Breast epithelium (tissue), 4 donors: ENCODE measurements around the gene PRG3. TPM values are rescaled to one million over a fixed set of nuclear protein-coding genes. Genes with fewer than 3 reads are reported as not detected.
"Not testable (repeated sequence)": the region's sequence is repeated elsewhere in the genome, so short reads cannot be mapped to it uniquely, and the experiment has no call there.

Experiments
- DNase-seq, 2 donors: peaks; one replicate each; pipeline ENCODE4 v3.0.0-alpha.2; 2019; ENCODE audit warnings: low spot score in 2 of 2
- H3K27ac ChIP-seq, 2 donors: fragments of 200-600 bp; sonication (generic) in 1 of 2; one replicate each; pipeline ENCODE4 v1.5.1; 2016 to 2019; ENCODE audit warnings: mild to moderate bottlenecking in 1 of 2
- H3K27me3 ChIP-seq, 2 donors: fragments of 200-600 bp; sonication (generic) in 1 of 2; one replicate each; pipeline versions ENCODE4 v1.5.1 to v1.6.0; 2017 to 2019; ENCODE audit warnings: control low read depth in 1 of 2, mild to moderate bottlenecking in 1 of 2
- H3K36me3 ChIP-seq: fragments of 200-600 bp; one replicate; pipeline ENCODE4 v1.5.1; 2019
- H3K4me1 ChIP-seq, 2 donors: fragments of 200-600 bp; sonication (generic); one replicate each; pipeline ENCODE4 v1.5.1; 2016 to 2019; ENCODE audit warnings: control low read depth in 1 of 2
- H3K4me3 ChIP-seq, 3 donors: fragments of 200-600 bp; sonication (generic); 1 replicate in 2 of 3; 2 replicates in 1 of 3; pipeline ENCODE4 v1.5.1; 2016 to 2019; ENCODE audit warnings: mild to moderate bottlenecking in 3 of 3, moderate library complexity in 2 of 3
- H3K9me3 ChIP-seq, 2 donors: fragments of 200-600 bp; sonication (generic) in 1 of 2; one replicate each; pipeline ENCODE4 v1.5.1; 2016 to 2019; ENCODE audit warnings: control low read depth in 1 of 2
- POLR2A ChIP-seq: fragments of 450-650 bp; IDR thresholded peaks from one replicate; pipeline ENCODE4 v1.6.1; 2016; ENCODE audit warnings: antibody characterized with exemption, mild to moderate bottlenecking, moderate library complexity
- POLR2AphosphoS5 ChIP-seq, 3 donors: sonication (generic); formaldehyde crosslinking; IDR thresholded peaks; one replicate each; pipeline ENCODE4 v1.6.1; 2017; ENCODE audit warnings: antibody characterized with exemption in 3 of 3
- intact Hi-C: fragments of 100-400 bp; cut with DNase I; formaldehyde crosslinking; loops from one replicate; pipeline ENCODE4 v1.15.1; 2023; ENCODE audit warnings: low total_unique reads
- total RNA-seq, 3 donors: library from RNA; depleted of rRNA; stranded (reverse); fragments of >200 nt; gene quantifications; one replicate each; pipeline ENCODE4 v1.1.0, GENCODE V29; 2016
- TF ChIP-seq, protein P1 (sequence below), 3 donors: fragments of 450-650 bp; IDR thresholded peaks; one replicate each; pipeline ENCODE4 v1.5.1; 2016 to 2017; ENCODE audit warnings: antibody characterized with exemption in 3 of 3, mild to moderate bottlenecking in 3 of 3, moderate library complexity in 3 of 3

The PRG3 gene
- total RNA-seq, 3 donors from 2014 or later: not detected

DNA sequence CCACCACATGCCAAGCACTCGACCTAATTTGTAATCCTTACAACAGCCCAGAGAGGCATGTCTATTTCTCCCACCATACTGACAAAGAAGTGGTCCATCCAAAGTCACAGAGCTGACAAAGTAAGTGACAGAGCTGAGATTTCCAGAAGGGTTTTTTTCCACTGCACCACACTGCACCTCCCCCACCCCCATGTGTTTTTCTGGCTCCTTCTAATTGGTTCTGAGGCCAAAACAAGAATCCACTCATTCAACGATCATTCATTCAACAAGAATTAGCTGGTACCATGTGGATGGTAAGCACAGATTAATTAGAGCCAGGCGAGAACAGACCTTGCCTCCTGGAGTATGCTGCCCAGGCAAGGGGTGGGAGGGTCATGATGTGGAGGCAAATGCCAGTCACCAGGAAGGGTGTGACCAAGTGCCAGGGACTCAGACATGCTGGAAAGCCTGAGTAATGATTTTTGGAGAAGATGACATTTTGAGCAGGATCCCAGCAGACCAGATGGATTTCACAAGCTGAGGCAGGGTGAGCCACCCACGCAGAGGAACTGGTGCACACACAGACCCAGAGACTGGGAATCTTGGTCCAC is 24.4 kb upstream of the PRG3 start:
- no peak overlapping the region for H3K4me3 ChIP-seq
- no peak for DNase-seq

DNA sequence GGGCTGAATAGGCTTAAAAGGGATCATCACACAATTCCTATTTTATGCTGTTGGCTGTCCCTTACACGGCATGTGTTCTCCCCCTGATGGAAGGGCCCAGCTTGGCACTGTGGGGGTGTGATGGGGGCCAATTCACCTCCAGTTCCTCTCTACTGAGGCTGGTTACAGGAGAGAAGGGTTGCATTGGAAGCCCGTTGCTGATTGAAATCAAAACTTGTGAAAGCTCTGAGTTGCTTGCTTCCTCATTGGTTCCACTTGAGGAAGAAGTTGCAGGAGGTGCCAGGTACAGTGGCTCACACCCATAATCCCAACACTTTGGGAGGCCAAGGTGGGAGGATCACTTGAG is 22.8 kb upstream of the PRG3 start:
- no peak for TF ChIP-seq POLR2A
- TF ChIP-seq, protein P1, sequence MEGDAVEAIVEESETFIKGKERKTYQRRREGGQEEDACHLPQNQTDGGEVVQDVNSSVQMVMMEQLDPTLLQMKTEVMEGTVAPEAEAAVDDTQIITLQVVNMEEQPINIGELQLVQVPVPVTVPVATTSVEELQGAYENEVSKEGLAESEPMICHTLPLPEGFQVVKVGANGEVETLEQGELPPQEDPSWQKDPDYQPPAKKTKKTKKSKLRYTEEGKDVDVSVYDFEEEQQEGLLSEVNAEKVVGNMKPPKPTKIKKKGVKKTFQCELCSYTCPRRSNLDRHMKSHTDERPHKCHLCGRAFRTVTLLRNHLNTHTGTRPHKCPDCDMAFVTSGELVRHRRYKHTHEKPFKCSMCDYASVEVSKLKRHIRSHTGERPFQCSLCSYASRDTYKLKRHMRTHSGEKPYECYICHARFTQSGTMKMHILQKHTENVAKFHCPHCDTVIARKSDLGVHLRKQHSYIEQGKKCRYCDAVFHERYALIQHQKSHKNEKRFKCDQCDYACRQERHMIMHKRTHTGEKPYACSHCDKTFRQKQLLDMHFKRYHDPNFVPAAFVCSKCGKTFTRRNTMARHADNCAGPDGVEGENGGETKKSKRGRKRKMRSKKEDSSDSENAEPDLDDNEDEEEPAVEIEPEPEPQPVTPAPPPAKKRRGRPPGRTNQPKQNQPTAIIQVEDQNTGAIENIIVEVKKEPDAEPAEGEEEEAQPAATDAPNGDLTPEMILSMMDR (IDR thresholded peaks at IDR 0.05): no peak
- TF ChIP-seq POLR2AphosphoS5 (IDR thresholded peaks at IDR 0.05): no peak
- Histone ChIP-seq H3K4me1 (no peaks in the 10 kb centered on the region), H3K9me3 (no peaks in the 10 kb centered on the region), H3K36me3 (no peaks in the 10 kb centered on the region), H3K27ac (no peak overlapping the region), H3K4me3 (no peak overlapping the region), H3K27me3 (no peaks in the 10 kb centered on the region)
- DNase-seq: no peak
- intact Hi-C loops: no loop called here

More for the DNA sequence above, 24.4 kb upstream of the PRG3 start:
- Histone ChIP-seq H3K4me1 (no peaks in the 10 kb centered on the region), H3K27me3 (no peaks in the 10 kb centered on the region), H3K36me3 (no peaks in the 10 kb centered on the region), H3K27ac (peak overlapping the region in 1 of 2 donors; percentile 69), H3K9me3 (no peaks in the 10 kb centered on the region)
- TF ChIP-seq POLR2A: no peak
- no peak for TF ChIP-seq POLR2AphosphoS5 (IDR thresholded peaks at IDR 0.05)
- TF ChIP-seq, protein P1 (IDR thresholded peaks at IDR 0.05): no peak
- intact Hi-C loops: no loop called here

DNA sequence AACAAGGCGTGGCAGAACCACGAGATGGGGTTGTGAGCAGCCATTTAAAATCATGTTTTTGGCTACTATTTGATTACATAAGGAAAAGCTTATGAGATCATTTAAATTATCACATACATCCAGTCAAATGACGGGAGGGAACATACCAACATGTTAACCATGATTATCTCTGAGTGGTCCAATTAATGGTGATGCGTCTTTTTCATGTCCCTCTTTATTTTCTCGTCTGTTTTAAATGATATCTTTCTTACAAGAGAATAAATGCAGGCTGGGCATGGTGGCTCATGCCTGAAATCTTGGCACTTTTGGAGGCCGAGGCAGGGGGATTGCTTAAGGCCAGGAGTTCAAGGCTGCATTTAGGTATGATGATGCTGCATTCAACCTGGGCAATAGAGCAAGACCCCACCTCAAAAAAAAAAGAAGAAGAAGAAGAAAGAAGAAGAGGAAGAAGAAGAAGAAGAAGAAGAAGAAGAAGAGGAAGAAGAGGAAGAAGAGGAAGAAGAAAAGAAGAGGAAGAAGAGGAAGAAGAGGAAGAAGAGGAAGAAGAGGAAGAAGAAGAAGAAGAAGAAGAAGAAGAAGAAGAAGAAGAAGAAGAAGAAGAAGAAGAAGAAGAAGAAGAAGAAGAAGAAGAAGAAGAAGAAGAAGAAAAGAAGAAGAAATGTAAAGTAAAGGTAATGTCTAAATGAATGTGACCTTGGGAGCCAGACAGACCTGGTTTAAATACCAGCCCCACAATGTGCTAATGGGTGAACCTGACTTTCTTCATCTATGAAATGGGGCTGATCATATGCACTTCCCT is 22.3 kb upstream of the PRG3 start:
- intact Hi-C loops, H3K27ac ChIP-seq, DNase-seq, H3K27me3 ChIP-seq, H3K4me3 ChIP-seq, H3K9me3 ChIP-seq, H3K36me3 ChIP-seq, H3K4me1 ChIP-seq: not testable (repeated sequence)

DNA sequence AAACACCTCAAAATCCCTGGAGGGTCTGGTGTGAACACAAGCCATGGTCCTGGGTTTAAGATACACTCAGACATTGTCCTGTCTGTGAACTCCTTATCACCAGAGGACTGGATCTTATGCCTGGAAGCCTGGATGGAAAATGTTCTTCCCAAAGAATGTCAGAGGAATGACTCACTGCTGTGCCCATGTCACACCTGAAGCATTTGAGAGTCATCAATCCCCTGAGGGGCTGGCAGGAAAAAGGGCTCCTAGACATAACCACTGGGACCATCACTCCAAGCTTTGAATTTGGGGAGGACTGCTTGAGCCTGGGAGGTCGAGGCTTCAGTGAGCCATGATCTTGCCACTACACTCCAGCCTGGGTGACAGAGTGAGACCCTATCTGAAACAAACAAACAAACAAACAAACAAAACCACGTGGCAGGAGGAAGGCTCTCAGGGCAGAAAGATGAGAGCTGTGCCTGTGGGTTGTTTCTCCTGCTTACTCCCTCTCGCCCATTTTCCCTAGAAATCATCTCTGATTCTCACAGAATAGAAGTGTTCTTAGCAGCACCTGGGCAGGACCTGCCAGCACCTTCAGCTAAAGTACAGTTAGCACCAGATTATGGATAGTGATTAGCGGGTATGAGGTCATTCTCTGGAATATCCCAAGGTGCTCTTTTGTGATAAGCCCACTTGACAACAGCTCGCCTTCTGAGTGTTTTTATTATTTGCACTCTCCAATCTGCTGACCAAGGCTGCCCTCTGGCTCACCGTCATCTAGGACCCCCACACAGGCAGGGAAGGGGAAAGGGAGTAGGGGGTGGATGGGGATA is 21.4 kb upstream of the PRG3 start:
- no peaks in the 10 kb centered on the region for H3K36me3 ChIP-seq
- TF ChIP-seq POLR2A: no peak
- H3K9me3 ChIP-seq: no peaks in the 10 kb centered on the region
- no peak overlapping the region for H3K27ac ChIP-seq
- no peak overlapping the region for H3K4me3 ChIP-seq
- no peaks in the 10 kb centered on the region for H3K4me1 ChIP-seq
- no peaks in the 10 kb centered on the region for H3K27me3 ChIP-seq
- intact Hi-C loops: no loop called here
- DNase-seq: no peak

DNA sequence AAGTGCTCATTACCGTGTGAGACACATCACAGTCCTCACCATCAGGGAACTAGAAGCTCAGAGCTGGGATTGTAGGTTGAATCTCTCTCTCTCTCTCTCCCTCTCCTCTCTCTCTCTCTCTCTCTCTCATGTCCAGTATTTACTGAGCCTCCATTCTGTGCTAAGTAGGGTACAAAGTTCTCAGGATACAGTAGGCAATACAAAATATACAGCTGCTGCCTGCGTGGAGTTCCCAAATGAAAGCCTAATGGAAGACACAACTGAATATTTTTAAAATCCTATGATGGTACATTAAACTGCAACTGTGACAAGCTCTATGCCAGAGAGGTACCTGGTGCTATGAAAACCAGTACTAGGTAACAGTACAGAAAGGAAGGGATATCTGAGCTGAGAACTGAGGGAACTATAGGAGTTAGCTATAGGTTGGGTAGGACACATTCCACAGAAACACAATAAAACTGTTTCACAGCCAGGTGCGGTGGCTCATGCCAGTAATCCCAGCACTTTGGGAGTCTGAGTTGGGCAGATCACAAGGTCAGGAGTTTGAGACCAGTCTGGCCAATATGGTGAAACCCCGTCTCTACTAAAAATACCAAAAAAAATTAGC is 19.1 kb upstream of the PRG3 start:
- no peak overlapping the region for H3K27ac ChIP-seq
- TF ChIP-seq POLR2AphosphoS5 (IDR thresholded peaks at IDR 0.05) (no peak), POLR2A (no peak)
- TF ChIP-seq, protein P1 (IDR thresholded peaks at IDR 0.05): no peak
- no peaks in the 10 kb centered on the region for H3K27me3 ChIP-seq
- no peak for DNase-seq
- H3K36me3 ChIP-seq: no peaks in the 10 kb centered on the region
- no peak overlapping the region for H3K4me3 ChIP-seq
- no peaks in the 10 kb centered on the region for H3K4me1 ChIP-seq
- intact Hi-C loops: loop anchor here (10.0 kb wide), 1 partner anchor 1735 kb away; the partner anchor contains the start of gene OR4C6
- no peaks in the 10 kb centered on the region for H3K9me3 ChIP-seq
